Astrocyte of the spinal cord (primary cell): ENCODE measurements around the gene MIS18A.
"Not testable (repeated sequence)": the region's sequence is repeated elsewhere in the genome, so short reads cannot be mapped to it uniquely, and the experiment has no call there.

Source experiments
- DNase-seq: peaks from one replicate; pipeline ENCODE4 v3.0.0; 2011; ENCODE audit warnings: low read depth, low spot score
- H3K4me3 ChIP-seq: 2 replicates; pipeline ENCODE4 v1.5.1; 2011; ENCODE audit warnings: low read depth, mild to moderate bottlenecking, low read length, moderate library complexity
- in situ Hi-C: cut with HindIII; loops from 2 replicates; pipeline ENCODE4 v1.10.0; 2017; ENCODE audit warnings: low sequenced_read_pairs
- TF ChIP-seq, protein P1 (sequence below): IDR thresholded peaks from 2 replicates; pipeline ENCODE4 v1.5.1; 2012; ENCODE audit warnings: low read depth, mild to moderate bottlenecking, low read length, inconsistent platforms

Gene MIS18A

DNA sequence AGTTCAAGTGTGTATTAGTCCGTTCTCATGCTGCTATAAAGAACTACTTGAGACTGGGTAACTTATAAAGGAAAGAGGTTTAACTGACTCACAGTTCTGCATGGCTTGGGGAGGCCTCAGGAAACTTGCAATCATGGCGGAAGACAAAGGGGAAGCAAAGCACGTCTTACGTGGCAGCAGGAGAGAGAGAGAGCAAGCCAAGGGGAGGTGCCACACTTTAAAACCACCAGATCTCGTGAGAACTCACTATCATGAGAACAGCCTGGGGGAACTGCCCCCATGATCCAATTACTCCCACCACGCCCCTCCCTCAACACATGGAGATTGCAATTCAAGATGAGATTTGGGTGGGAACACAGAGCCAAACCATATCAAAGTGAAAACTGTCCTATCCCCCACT lies 4.1 kb upstream of the MIS18A start:
- no peak overlapping the region for H3K4me3 ChIP-seq
- DNase-seq = no peak
- TF ChIP-seq, protein P1, sequence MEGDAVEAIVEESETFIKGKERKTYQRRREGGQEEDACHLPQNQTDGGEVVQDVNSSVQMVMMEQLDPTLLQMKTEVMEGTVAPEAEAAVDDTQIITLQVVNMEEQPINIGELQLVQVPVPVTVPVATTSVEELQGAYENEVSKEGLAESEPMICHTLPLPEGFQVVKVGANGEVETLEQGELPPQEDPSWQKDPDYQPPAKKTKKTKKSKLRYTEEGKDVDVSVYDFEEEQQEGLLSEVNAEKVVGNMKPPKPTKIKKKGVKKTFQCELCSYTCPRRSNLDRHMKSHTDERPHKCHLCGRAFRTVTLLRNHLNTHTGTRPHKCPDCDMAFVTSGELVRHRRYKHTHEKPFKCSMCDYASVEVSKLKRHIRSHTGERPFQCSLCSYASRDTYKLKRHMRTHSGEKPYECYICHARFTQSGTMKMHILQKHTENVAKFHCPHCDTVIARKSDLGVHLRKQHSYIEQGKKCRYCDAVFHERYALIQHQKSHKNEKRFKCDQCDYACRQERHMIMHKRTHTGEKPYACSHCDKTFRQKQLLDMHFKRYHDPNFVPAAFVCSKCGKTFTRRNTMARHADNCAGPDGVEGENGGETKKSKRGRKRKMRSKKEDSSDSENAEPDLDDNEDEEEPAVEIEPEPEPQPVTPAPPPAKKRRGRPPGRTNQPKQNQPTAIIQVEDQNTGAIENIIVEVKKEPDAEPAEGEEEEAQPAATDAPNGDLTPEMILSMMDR = no peak
- in situ Hi-C loops = no loop called here

DNA sequence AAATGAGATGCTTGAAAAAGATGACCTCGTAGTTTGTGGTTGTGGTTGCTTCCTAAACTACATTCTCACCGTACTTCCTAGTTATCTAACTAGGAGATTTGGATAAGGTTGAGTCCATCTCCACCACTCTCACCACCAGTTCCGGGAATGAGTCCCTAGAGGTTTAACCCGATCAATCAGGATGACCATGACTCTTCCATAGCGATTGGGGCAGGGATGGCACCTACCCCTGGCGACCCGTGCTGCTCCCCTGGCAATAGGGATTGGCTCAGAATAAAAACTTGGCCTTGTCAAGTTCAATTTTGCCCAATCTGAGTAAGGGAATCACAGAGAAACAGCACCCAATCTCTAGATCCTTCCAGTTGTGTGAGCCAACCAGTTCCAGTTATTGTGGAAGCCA lies 2.7 kb upstream of the MIS18A start:
- in situ Hi-C loops = no loop called here

DNA sequence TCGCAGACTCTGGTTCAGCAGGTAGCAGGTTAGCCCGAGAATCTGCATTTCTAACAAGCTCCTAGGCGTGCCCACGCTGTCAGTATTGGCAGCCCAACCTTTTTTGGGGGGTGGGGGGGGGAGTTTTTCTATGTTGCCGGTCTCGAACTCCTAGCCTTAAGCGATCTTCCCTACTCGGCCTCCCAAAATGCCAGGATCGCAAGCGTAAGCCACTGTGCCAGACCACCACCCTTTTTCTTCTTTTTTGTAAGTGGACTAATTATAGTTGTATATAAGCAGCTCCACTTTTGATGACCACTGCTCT lies 480 bp upstream of the MIS18A start:
- peak overlapping the region; percentile 92 for H3K4me3 ChIP-seq
- in situ Hi-C loops = no loop called here
- DNase-seq = no peak
- TF ChIP-seq, protein P1 = no peak

More for the DNA sequence above, 2.7 kb upstream of the MIS18A start:
- no peak overlapping the region for H3K4me3 ChIP-seq
- DNase-seq = no peak
- TF ChIP-seq, protein P1 = no peak

DNA sequence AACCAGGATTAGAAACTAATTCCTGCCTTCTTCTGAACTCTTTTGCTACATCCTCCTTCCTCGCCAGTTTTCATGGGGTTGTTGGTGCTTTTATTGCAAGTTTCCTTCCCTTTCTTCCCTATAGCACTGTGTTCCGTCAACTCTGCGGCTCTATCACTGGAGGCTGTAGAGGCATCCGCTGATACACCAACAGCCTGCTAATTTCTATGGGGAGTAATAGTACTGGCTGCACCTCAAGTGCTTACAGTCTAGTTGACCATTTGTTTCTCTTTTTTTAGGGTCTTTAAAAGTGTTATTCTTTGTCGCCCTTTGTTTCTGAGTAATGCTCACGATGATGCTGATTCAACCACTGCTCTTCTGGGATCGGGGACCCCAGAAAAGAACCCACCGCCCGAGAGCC lies 746 bp downstream of the MIS18A start:
- TF ChIP-seq, protein P1 = no peak

DNA sequence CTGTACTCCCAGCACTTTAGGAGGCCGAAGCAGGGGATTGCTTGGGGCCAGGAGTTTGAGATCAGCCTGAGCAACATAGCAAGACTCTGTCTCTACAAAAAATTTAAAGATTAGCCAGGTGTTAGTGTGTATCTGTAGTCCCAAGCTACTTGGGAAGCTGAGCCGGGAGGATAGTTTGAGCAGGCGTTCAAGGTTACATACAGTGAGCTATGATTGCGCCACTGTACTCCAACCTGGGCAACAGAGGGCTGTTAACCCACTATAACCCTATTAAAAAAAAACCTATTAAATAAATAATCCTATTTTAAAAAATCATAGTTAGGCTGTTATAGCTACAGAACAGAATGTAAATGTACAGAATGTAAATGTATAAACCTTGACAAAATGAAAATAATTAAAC lies 2.2 kb downstream of the MIS18A start:
- TF ChIP-seq, protein P1 = no peak
- H3K4me3 ChIP-seq = no peak overlapping the region
- DNase-seq = no peak
- in situ Hi-C loops = no loop called here

More for the DNA sequence above, 746 bp downstream of the MIS18A start:
- H3K4me3 ChIP-seq = peak overlapping the region; percentile 92
- in situ Hi-C loops = no loop called here
- DNase-seq = no peak

DNA sequence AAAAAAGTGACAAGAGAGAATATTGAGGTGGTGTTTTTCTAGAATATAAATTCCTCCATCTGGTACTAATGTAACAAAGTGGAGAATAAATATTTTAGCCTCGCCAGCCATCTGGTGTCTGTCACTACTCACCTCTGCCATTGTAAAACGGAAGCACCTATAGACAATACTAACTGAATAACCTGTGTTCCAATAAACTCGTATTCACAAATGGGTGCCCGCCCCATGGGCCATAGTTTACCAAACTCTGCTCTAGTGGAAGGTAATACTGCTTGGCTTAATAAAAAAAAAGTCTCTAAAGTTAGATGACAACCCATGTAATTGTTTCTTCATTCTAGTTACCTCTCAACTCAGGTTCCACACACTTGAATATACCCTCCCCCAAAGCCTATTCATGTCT lies 8.1 kb downstream of the MIS18A start:
- DNase-seq = no peak
- H3K4me3 ChIP-seq = no peak overlapping the region
- in situ Hi-C loops = no loop called here
- TF ChIP-seq, protein P1 = no peak

DNA sequence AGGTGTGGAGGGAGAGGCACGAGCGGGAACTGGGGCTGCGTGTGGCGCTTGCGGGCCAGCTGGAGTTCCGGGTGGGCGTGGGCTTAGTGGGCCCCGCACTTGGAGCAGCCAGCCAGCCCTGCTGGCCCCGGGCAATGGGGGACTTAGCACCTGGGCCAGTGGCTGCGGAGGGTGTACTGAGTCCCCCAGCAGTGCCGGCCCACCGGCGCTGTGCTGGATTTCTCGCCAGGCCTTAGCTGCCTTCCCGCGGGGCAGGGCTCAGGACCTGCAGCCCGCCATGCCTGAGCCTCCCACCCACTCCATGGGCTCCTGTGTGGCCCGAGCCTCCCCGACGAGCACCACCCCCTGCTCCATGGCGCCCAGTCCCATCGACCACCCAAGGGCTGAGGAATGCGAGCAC lies 13.5 kb downstream of the MIS18A start:
- in situ Hi-C loops, H3K4me3 ChIP-seq, DNase-seq: not testable (repeated sequence)
